ENCODE results near the gene GSG1L. TPM values are rescaled to one million over a fixed set of nuclear protein-coding genes. Genes with fewer than 3 reads are reported as not detected.

GSG1L gene
- total RNA-seq, 1 donor from 2014 or later = not detected

GRCh38 chr16:27959914-27960313, 103.6 kb downstream of the GSG1L start:
- TF ChIP-seq CTCF (conservative IDR thresholded peaks at IDR 0.05; ENCODE audit: low read depth, low read length) = no peak
- DNase-seq (ENCODE audit: low read depth) = no peak

GRCh38 chr16:27954191-27954590, 109.3 kb downstream of the GSG1L start:
- no peak for DNase-seq (ENCODE audit: low read depth)
- H3K4me3 ChIP-seq (ENCODE audit: low read depth, low read length) = no peak overlapping the region
- no peak for TF ChIP-seq CTCF (conservative IDR thresholded peaks at IDR 0.05; ENCODE audit: low read depth, low read length)

More at GRCh38 chr16:27959914-27960313, 103.6 kb downstream of the GSG1L start:
- no peak overlapping the region for H3K4me3 ChIP-seq (ENCODE audit: low read depth, low read length)

GRCh38 chr16:27952811-27953210, 110.7 kb downstream of the GSG1L start:
- no peak for TF ChIP-seq CTCF (conservative IDR thresholded peaks at IDR 0.05; ENCODE audit: low read depth, low read length)
- no peak overlapping the region for H3K4me3 ChIP-seq (ENCODE audit: low read depth, low read length)
- DNase-seq (ENCODE audit: low read depth) = no peak

- no peak for DNase-seq (ENCODE audit: low read depth)
- TF ChIP-seq CTCF (conservative IDR thresholded peaks at IDR 0.05; ENCODE audit: low read depth, low read length) = no peak
- H3K4me3 ChIP-seq (ENCODE audit: low read depth, low read length) = no peak overlapping the region
These were observed 111.9 kb downstream of the GSG1L start for GRCh38 chr16:27951489-27952120.

- no peak for TF ChIP-seq CTCF (conservative IDR thresholded peaks at IDR 0.05; ENCODE audit: low read depth, low read length)
- H3K4me3 ChIP-seq (ENCODE audit: low read depth, low read length) = no peak overlapping the region
- DNase-seq (ENCODE audit: low read depth) = no peak
These were observed 113.2 kb downstream of the GSG1L start for GRCh38 chr16:27950206-27950887.

- no peak for DNase-seq (ENCODE audit: low read depth)
- no peak for TF ChIP-seq CTCF (conservative IDR thresholded peaks at IDR 0.05; ENCODE audit: low read depth, low read length)
- H3K4me3 ChIP-seq (ENCODE audit: low read depth, low read length) = no peak overlapping the region
These were observed 115.8 kb downstream of the GSG1L start for GRCh38 chr16:27947696-27948095.

All from epithelial cell of proximal tubule (primary cell).